H9 (cell line): Measurements from ENCODE around the gene ACR. TPM values are rescaled to one million over a fixed set of nuclear protein-coding genes. Genes with fewer than 3 reads are reported as not detected.

ENCODE experiments used
- DNase-seq: peaks from one replicate; pipeline ENCODE4 v3.0.0-alpha.2; 2017
- H2AFZ ChIP-seq: one replicate; pipeline ENCODE4 v1.6.1; 2013; ENCODE audit warnings: mild to moderate bottlenecking, low read length, control low read depth, moderate library complexity
- H2AK5ac ChIP-seq: 2 replicates; pipeline ENCODE4 v1.6.1; 2013; ENCODE audit warnings: low read length, control low read depth, mixed read lengths; ENCODE audit not compliant: insufficient read length
- H2BK120ac ChIP-seq: one replicate; pipeline ENCODE4 v1.6.1; 2013; ENCODE audit warnings: low read depth, mild to moderate bottlenecking, low read length, control low read depth, inconsistent platforms; ENCODE audit not compliant: poor library complexity, severe bottlenecking
- H2BK12ac ChIP-seq: 2 replicates; pipeline ENCODE4 v1.6.1; 2013; ENCODE audit warnings: low read length, control low read depth, mixed read lengths, low read depth; ENCODE audit not compliant: insufficient read length
- H2BK15ac ChIP-seq: 2 replicates; pipeline ENCODE4 v1.6.1; 2013; ENCODE audit warnings: low read depth, low read length, control low read depth
- H2BK20ac ChIP-seq: one replicate; pipeline ENCODE4 v1.6.1; 2013; ENCODE audit warnings: low read depth, mild to moderate bottlenecking, low read length, control low read depth, inconsistent platforms; ENCODE audit not compliant: poor library complexity, severe bottlenecking
- H2BK5ac ChIP-seq: 2 replicates; pipeline ENCODE4 v1.6.1; 2013; ENCODE audit warnings: low read length, control low read depth, mixed read lengths; ENCODE audit not compliant: insufficient read length
- H3K14ac ChIP-seq: 2 replicates; pipeline ENCODE4 v1.6.1; 2013; ENCODE audit warnings: low read length, control low read depth; ENCODE audit not compliant: insufficient read depth
- H3K18ac ChIP-seq: 2 replicates; pipeline ENCODE4 v1.6.1; 2013; ENCODE audit warnings: low read depth, mild to moderate bottlenecking, mixed read lengths, low read length, control low read depth; ENCODE audit not compliant: insufficient read length
- H3K23ac ChIP-seq: 2 replicates; pipeline ENCODE4 v1.6.1; 2013; ENCODE audit warnings: low read length, control low read depth, mixed read lengths, low read depth; ENCODE audit not compliant: insufficient read length
- H3K23me2 ChIP-seq: 2 replicates; pipeline ENCODE4 v1.6.1; 2013; ENCODE audit warnings: low read depth, mild to moderate bottlenecking, mixed read lengths, low read length, control low read depth; ENCODE audit not compliant: insufficient read length, poor library complexity, severe bottlenecking
- H3K27ac ChIP-seq: 2 replicates; pipeline ENCODE4 v1.5.1; 2013; ENCODE audit warnings: low read length, control low read depth, mixed read lengths, low read depth; ENCODE audit not compliant: insufficient read length
- H3K27me3 ChIP-seq: 2 replicates; pipeline ENCODE4 v1.6.1; 2013; ENCODE audit warnings: low read length, control low read depth, inconsistent platforms; ENCODE audit not compliant: insufficient read depth
- H3K4ac ChIP-seq: 2 replicates; pipeline ENCODE4 v1.6.1; 2013; ENCODE audit warnings: low read depth, mild to moderate bottlenecking, control low read depth, inconsistent platforms, low read length, moderate library complexity
- H3K4me1 ChIP-seq: 2 replicates; pipeline ENCODE4 v1.6.1; 2013; ENCODE audit warnings: low read length, control low read depth, inconsistent platforms; ENCODE audit not compliant: insufficient read depth
- H3K4me2 ChIP-seq: 2 replicates; pipeline ENCODE4 v1.6.1; 2013; ENCODE audit warnings: low read length, control low read depth, mixed read lengths; ENCODE audit not compliant: insufficient read length, insufficient read depth
- H3K56ac ChIP-seq: 2 replicates; pipeline ENCODE4 v1.6.1; 2013; ENCODE audit warnings: low read depth, mild to moderate bottlenecking, mixed read lengths, low read length, control low read depth; ENCODE audit not compliant: insufficient read length
- H3K79me1 ChIP-seq: 2 replicates; pipeline ENCODE4 v1.6.1; 2013; ENCODE audit warnings: low read depth, mild to moderate bottlenecking, moderate library complexity, low read length, control low read depth, inconsistent platforms; ENCODE audit not compliant: insufficient read depth, poor library complexity, severe bottlenecking
- H3K79me2 ChIP-seq: 2 replicates; pipeline ENCODE4 v1.6.1; 2013; ENCODE audit warnings: low read length, control low read depth, inconsistent platforms; ENCODE audit not compliant: insufficient read depth
- H3K9ac ChIP-seq: 2 replicates; pipeline ENCODE4 v1.6.1; 2013; ENCODE audit warnings: low read length, control low read depth, mixed read lengths; ENCODE audit not compliant: insufficient read length; ENCODE audit errors: extremely low read depth
- H3K9me3 ChIP-seq: one replicate; pipeline ENCODE4 v1.6.1; 2013; ENCODE audit warnings: low read depth, low read length, inconsistent platforms; ENCODE audit not compliant: control insufficient read depth
- H3T11ph ChIP-seq: one replicate; pipeline ENCODE4 v1.6.1; 2013; ENCODE audit warnings: mild to moderate bottlenecking, low read length, control low read depth, inconsistent platforms
- H4K20me1 ChIP-seq: one replicate; pipeline ENCODE4 v1.6.1; 2013; ENCODE audit not compliant: control insufficient read depth, insufficient read length, insufficient read depth
- H4K5ac ChIP-seq: 2 replicates; pipeline ENCODE4 v1.6.1; 2013; ENCODE audit warnings: low read depth, mild to moderate bottlenecking, mixed read lengths, low read length, control low read depth; ENCODE audit not compliant: insufficient read length
- H4K8ac ChIP-seq: replicated peaks from 2 replicates; pipeline ENCODE4 v1.6.1; 2013; ENCODE audit warnings: low read length, control low read depth, mixed read lengths, low read depth; ENCODE audit not compliant: insufficient read length
- H4K91ac ChIP-seq: 2 replicates; pipeline ENCODE4 v1.6.1; 2013; ENCODE audit warnings: low read depth, mild to moderate bottlenecking, moderate library complexity, mixed read lengths, low read length, control low read depth; ENCODE audit not compliant: insufficient read length
- H3K27ac Mint-ChIP-seq, 3 experiments: 2 replicates in 2 of 3; 3 replicates in 1 of 3; pipeline ENCODE4 v1.8.0; 2020 to 2021; ENCODE audit warnings: mixed read lengths in 3 of 3, mild to moderate bottlenecking in 1 of 3, moderate library complexity in 1 of 3
- H3K27me3 Mint-ChIP-seq: 2 replicates; pipeline ENCODE4 v1.8.0; 2021; ENCODE audit warnings: low read depth, mild to moderate bottlenecking, moderate library complexity, mixed read lengths
- H3K36me3 Mint-ChIP-seq, 3 experiments: 2 replicates in 2 of 3; 3 replicates in 1 of 3; pipeline ENCODE4 v1.8.0; 2020 to 2021; ENCODE audit warnings: low read depth in 3 of 3, mixed read lengths in 3 of 3; ENCODE audit not compliant: insufficient read depth in 1 of 3
- H3K4me1 Mint-ChIP-seq, 2 experiments: 2 replicates each; pipeline ENCODE4 v1.8.0; 2020; ENCODE audit warnings: mixed read lengths in 2 of 2
- H3K4me3 Mint-ChIP-seq, 2 experiments: 2 replicates in 1 of 2; 3 replicates in 1 of 2; pipeline ENCODE4 v1.8.0; 2020 to 2021; ENCODE audit warnings: mild to moderate bottlenecking in 2 of 2, mixed read lengths in 2 of 2, moderate library complexity in 1 of 2
- H3K9me3 Mint-ChIP-seq, 2 experiments: 2 replicates in 1 of 2; 3 replicates in 1 of 2; pipeline ENCODE4 v1.8.0; 2020; ENCODE audit warnings: mild to moderate bottlenecking in 2 of 2, mixed read lengths in 2 of 2, moderate library complexity in 1 of 2
- CTCF ChIP-seq: fragments of 200-600 bp; sonication (generic); conservative IDR thresholded peaks from 3 replicates; pipeline ENCODE4 v1.8.0; 2021; ENCODE audit warnings: antibody characterized with exemption, mild to moderate bottlenecking
- WGBS: extraction: QIAGEN DNeasy Blood & Tissue Kit; methylation state at CpG from one replicate; pipeline ENCODE4 v1.1.7; 2013; ENCODE audit warnings: missing lambda C conversion rate, low lambda C conversion rate, mixed read lengths; ENCODE audit not compliant: insufficient read length; ENCODE audit errors: extremely low coverage; 5-methylcytosine and 5-hydroxymethylcytosine counted together
- total RNA-seq: library from RNA; stranded (reverse); gene quantifications from 2 replicates; pipeline ENCODE4 v1.2.1, GENCODE V29; 2021

ACR gene
- total RNA-seq, 1 experiment from 2014 or later: 0.35 TPM

GRCh38 chr22:50713008-50713385, 25.0 kb upstream of the ACR start:
- Histone ChIP-seq H4K20me1 (no peaks in the 10 kb centered on the region), H2BK120ac (no peak overlapping the region), H3K14ac (no peak overlapping the region), H3K4me2 (no peak overlapping the region), H3K4me1 (no peaks in the 10 kb centered on the region), H3K9ac (no peak overlapping the region), H2BK15ac (no peak overlapping the region), H3K9me3 (no peaks in the 10 kb centered on the region), H3K4ac (no peak overlapping the region), H3K23ac (no peak overlapping the region), H3K79me1 (no peaks in the 10 kb centered on the region), H2AK5ac (no peak overlapping the region), H2BK20ac (no peak overlapping the region), H2BK5ac (no peak overlapping the region), H2AFZ (no peak overlapping the region), H4K5ac (no peak overlapping the region), H2BK12ac (no peak overlapping the region), H4K91ac (no peak overlapping the region), H4K8ac (no peak overlapping the region), H3K23me2 (no peaks in the 10 kb centered on the region), H3K27ac (no peak overlapping the region), H3K79me2 (no peaks in the 10 kb centered on the region), H3K27me3 (no peaks in the 10 kb centered on the region), H3K56ac (no peak overlapping the region), H3T11ph (no peak overlapping the region), H3K18ac (no peak overlapping the region)
- TF ChIP-seq CTCF: no peak
- no peaks in the 10 kb centered on the region; a peak in 1 of 5 replicates for H3K9me3 Mint-ChIP-seq
- no peak overlapping the region for H3K27ac Mint-ChIP-seq
- no peaks in the 10 kb centered on the region for H3K4me1 Mint-ChIP-seq
- no peak for DNase-seq
- no CpG with 5 or more reads among the region's 13 CpGs for WGBS
- H3K4me3 Mint-ChIP-seq: no peak overlapping the region
- peaks cover 0 to 8% (median 4%) of the 10 kb centered on the region in 3 experiments; a peak in 2 of 7 replicates for H3K36me3 Mint-ChIP-seq
- peaks cover 24% of the 10 kb centered on the region for H3K27me3 Mint-ChIP-seq
